ENCODE data around the gene FAM98C.
"Not testable (repeated sequence)": the region's sequence is repeated elsewhere in the genome, so short reads cannot be mapped to it uniquely, and the experiment has no call there.

Gene FAM98C

GRCh38 chr19:38402967-38403674, at the start of gene FAM98C:
Gene FAM98C, plus strand, starts transcription at chr19:38403093. Its CDS starts 61 bp downstream, at chr19:38403154.
- DNase-seq (ENCODE audit: low read depth): peak; percentile 97

- no peak for DNase-seq (ENCODE audit: low read depth)
Observed at GRCh38 chr19:38355728-38356725, 46.9 kb upstream of the FAM98C start.

GRCh38 chr19:38358071-38358470, 44.8 kb upstream of the FAM98C start:
- no peak for DNase-seq (ENCODE audit: low read depth)

GRCh38 chr19:38359242-38360021, 43.5 kb upstream of the FAM98C start:
- no peak for DNase-seq (ENCODE audit: low read depth)

GRCh38 chr19:38360351-38360750, 42.5 kb upstream of the FAM98C start:
- DNase-seq (ENCODE audit: low read depth): no peak

- no peak for DNase-seq (ENCODE audit: low read depth)
Observed at GRCh38 chr19:38360839-38361631, 41.9 kb upstream of the FAM98C start.

- peak; percentile 48 for DNase-seq (ENCODE audit: low read depth)
Observed at GRCh38 chr19:38361633-38362075, 41.2 kb upstream of the FAM98C start.

GRCh38 chr19:38362076-38362945, 40.6 kb upstream of the FAM98C start:
- peak; percentile 62 for DNase-seq (ENCODE audit: low read depth)

- not testable (repeated sequence) for DNase-seq (ENCODE audit: low read depth)
Observed at GRCh38 chr19:38362946-38363688, 39.8 kb upstream of the FAM98C start.

- DNase-seq (ENCODE audit: low read depth): no peak
Observed at GRCh38 chr19:38367041-38367440, 35.9 kb upstream of the FAM98C start.

GRCh38 chr19:38369584-38369983, 33.3 kb upstream of the FAM98C start:
- DNase-seq (ENCODE audit: low read depth): no peak

- no peak for DNase-seq (ENCODE audit: low read depth)
Observed at GRCh38 chr19:38370299-38370698, 32.6 kb upstream of the FAM98C start.

GRCh38 chr19:38371081-38371480, 31.8 kb upstream of the FAM98C start:
- DNase-seq (ENCODE audit: low read depth): no peak

GRCh38 chr19:38373907-38374331, 29.0 kb upstream of the FAM98C start:
- no peak for DNase-seq (ENCODE audit: low read depth)

GRCh38 chr19:38374332-38375097, 28.4 kb upstream of the FAM98C start, which contains the start of gene PSMD8:
Gene PSMD8, plus strand, starts transcription at chr19:38374571. Its CDS starts 31 bp downstream, at chr19:38374602.
- DNase-seq (ENCODE audit: low read depth): peak; percentile 98

GRCh38 chr19:38375098-38375493, 27.8 kb upstream of the FAM98C start:
- DNase-seq (ENCODE audit: low read depth): no peak

GRCh38 chr19:38375748-38376147, 27.1 kb upstream of the FAM98C start:
- DNase-seq (ENCODE audit: low read depth): no peak

- no peak for DNase-seq (ENCODE audit: low read depth)
Observed at GRCh38 chr19:38376576-38376975, 26.3 kb upstream of the FAM98C start.

- DNase-seq (ENCODE audit: low read depth): no peak
Observed at GRCh38 chr19:38377052-38377451, 25.8 kb upstream of the FAM98C start.
